Ishikawa (cell line): ENCODE measurements around the gene PARD3.

Experiments
- CEBPB ChIP-seq: IDR thresholded peaks from 2 replicates; pipeline ENCODE4 v1.6.1; 2012
- EGR1 ChIP-seq: IDR thresholded peaks from 2 replicates; pipeline ENCODE4 v1.6.1; 2012
- MAX ChIP-seq: IDR thresholded peaks from 2 replicates; pipeline ENCODE4 v1.6.1; 2012
- NFIC ChIP-seq: IDR thresholded peaks from 2 replicates; pipeline ENCODE4 v1.6.1; 2012
- YY1 ChIP-seq: IDR thresholded peaks from 2 replicates; pipeline ENCODE4 v1.6.1; 2012; ENCODE audit warnings: low read depth

- no peak for TF ChIP-seq CEBPB
- TF ChIP-seq MAX, result no peak
- no peak for TF ChIP-seq EGR1
- no peak for TF ChIP-seq YY1
- TF ChIP-seq NFIC, result no peak
These were observed 10.8 kb downstream of the PARD3 start for GRCh38 chr10:34804306-34804705.
